K562 (cell line): Measurements from ENCODE around the gene MYMK. TPM values are rescaled to one million over a fixed set of nuclear protein-coding genes. Genes with fewer than 3 reads are reported as not detected.

Experiments used
- ARID1B ChIP-seq: fragments of 450-650 bp; IDR thresholded peaks from 2 replicates; pipeline ENCODE4 v1.6.1; 2016; ENCODE audit warnings: antibody characterized with exemption, mild to moderate bottlenecking, inconsistent platforms
- CCAR2 ChIP-seq: fragments of 200-400 bp; formaldehyde crosslinking; IDR thresholded peaks from 2 replicates; pipeline ENCODE4 v1.6.1; 2017; ENCODE audit warnings: mild to moderate bottlenecking, low read depth, low read length
- ETV6 ChIP-seq, 3 experiments: fragments of 150-350 bp in 1 of 3; sonication (generic) in 1 of 3; formaldehyde crosslinking in 1 of 3; IDR thresholded peaks; 2 replicates each; pipeline versions ENCODE4 v1.6.1 to v1.8.0; 2014 to 2022; ENCODE audit warnings: borderline replicate concordance in 2 of 3, low read depth in 2 of 3, antibody characterized with exemption in 1 of 3, low read length in 1 of 3, mild to moderate bottlenecking in 1 of 3, missing genetic modification reagents in 1 of 3
- EZH2 ChIP-seq: IDR thresholded peaks from 2 replicates; pipeline ENCODE4 v1.6.1; 2012; ENCODE audit warnings: low read depth, mild to moderate bottlenecking, inconsistent platforms, low read length, borderline replicate concordance
- FOXK1 ChIP-seq: sonication (generic); formaldehyde crosslinking; IDR thresholded peaks from 2 replicates; pipeline ENCODE4 v1.8.0; 2022; ENCODE audit warnings: missing genetic modification reagents, mild to moderate bottlenecking, borderline replicate concordance
- HDAC2 ChIP-seq: fragments of 450-650 bp; IDR thresholded peaks from 2 replicates; pipeline ENCODE4 v1.6.1; 2016; ENCODE audit warnings: mild to moderate bottlenecking
- ILF3 ChIP-seq: fragments of 450-650 bp; IDR thresholded peaks from 2 replicates; pipeline ENCODE4 v1.6.1; 2018; ENCODE audit warnings: antibody characterized with exemption, mild to moderate bottlenecking, moderate library complexity, borderline replicate concordance
- MAZ ChIP-seq, 2 experiments: fragments of 450-650 bp in 1 of 2; sonication (generic) in 1 of 2; formaldehyde crosslinking; IDR thresholded peaks in 1 of 2; conservative IDR thresholded peaks in 1 of 2; 2 replicates each; pipeline versions ENCODE4 v1.4.0 to v1.5.0; 2020; ENCODE audit warnings: mild to moderate bottlenecking in 1 of 2, missing genetic modification reagents in 1 of 2
- NFRKB ChIP-seq: fragments of 450-650 bp; IDR thresholded peaks from 2 replicates; pipeline ENCODE4 v1.6.1; 2016; ENCODE audit warnings: low read depth
- NR2C2 ChIP-seq, 2 experiments: fragments of 200-800 bp in 1 of 2; sonication (Bioruptor generic) in 1 of 2; sonication (generic) in 1 of 2; formaldehyde crosslinking in 1 of 2; IDR thresholded peaks; 2 replicates each; pipeline versions ENCODE4 v1.6.1 to v1.8.0; 2016 to 2022; ENCODE audit warnings: mild to moderate bottlenecking in 1 of 2, missing compliant biosample characterization in 1 of 2, missing genetic modification characterization in 1 of 2, missing genetic modification reagents in 1 of 2
- PTRF ChIP-seq: fragments of 450-650 bp; IDR thresholded peaks from 2 replicates; pipeline ENCODE4 v1.6.1; 2016; ENCODE audit warnings: mild to moderate bottlenecking, missing genetic modification characterization, missing compliant biosample characterization
- RBM17 ChIP-seq: fragments of 200-400 bp; formaldehyde crosslinking; IDR thresholded peaks from 2 replicates; pipeline ENCODE4 v1.6.1; 2017; ENCODE audit warnings: low read depth, mild to moderate bottlenecking, low read length, borderline replicate concordance
- SAFB2 ChIP-seq: fragments of 200-400 bp; formaldehyde crosslinking; IDR thresholded peaks from 2 replicates; pipeline ENCODE4 v1.6.1; 2018; ENCODE audit warnings: borderline replicate concordance, low read length, low read depth, moderate library complexity; ENCODE audit not compliant: severe bottlenecking
- SMARCE1 ChIP-seq: fragments of 450-650 bp; IDR thresholded peaks from 2 replicates; pipeline ENCODE4 v1.7.1; 2016; ENCODE audit warnings: mild to moderate bottlenecking
- ZNF696 ChIP-seq: fragments of 250-450 bp; sonication (Bioruptor Pico); conservative IDR thresholded peaks from 2 replicates; pipeline ENCODE4 v1.4.0; 2020; ENCODE audit warnings: mild to moderate bottlenecking, moderate library complexity
- polyA plus RNA-seq, 8 experiments: library from polyadenylated mRNA; depleted of rRNA in 4 of 8; stranded (reverse) in 5 of 8; unstranded in 3 of 8; fragments of >200 nt; fragmentation: Nextera tagmentation in 2 of 8; fragmentation: Illumina TruSeq in 1 of 8; extraction: Ambion mirVana in 2 of 8; extraction: Trizol in 1 of 8; gene quantifications; 2 replicates each; pipeline versions ENCODE4 v1.2.1 to v1.2.3, GENCODE V29; 2011 to 2014; ENCODE audit warnings: inconsistent platforms in 1 of 8, missing spikeins in 1 of 8
- total RNA-seq, 7 experiments: library from RNA; depleted of rRNA in 6 of 7; stranded (reverse); fragments of >200 nt in 6 of 7; fragmentation: Illumina TruSeq in 2 of 7; extraction: Trizol in 2 of 7; gene quantifications; 2 replicates each; pipeline versions ENCODE4 v1.2.1 to v1.2.3, GENCODE V29; 2011 to 2021; ENCODE audit warnings: low replicate concordance in 1 of 7
- TF ChIP-seq, protein P1 (sequence below): fragments of 450-650 bp; IDR thresholded peaks from 2 replicates; pipeline ENCODE4 v1.6.1; 2018; ENCODE audit warnings: mild to moderate bottlenecking, low read depth; ENCODE audit not compliant: partially characterized antibody
- TF ChIP-seq, protein P2 (sequence below): fragments of 450-650 bp; IDR thresholded peaks from 2 replicates; pipeline ENCODE4 v1.7.0; 2016; ENCODE audit warnings: borderline replicate concordance
- TF ChIP-seq, protein P3 (sequence below): sonication (generic); formaldehyde crosslinking; IDR thresholded peaks from 2 replicates; pipeline ENCODE4 v1.8.1; 2023; ENCODE audit warnings: mild to moderate bottlenecking, missing genetic modification reagents, moderate library complexity
- TF ChIP-seq, protein P4 (sequence below): sonication (generic); formaldehyde crosslinking; IDR thresholded peaks from 2 replicates; pipeline ENCODE4 v1.8.0; 2022; ENCODE audit warnings: mild to moderate bottlenecking, low read depth, missing genetic modification reagents

MYMK gene
- total and polyA plus RNA-seq, 9 of the 15 experiments (the other 6 are each of a cell fraction or from before 2014, with no cell fraction given), result not detected

DNA sequence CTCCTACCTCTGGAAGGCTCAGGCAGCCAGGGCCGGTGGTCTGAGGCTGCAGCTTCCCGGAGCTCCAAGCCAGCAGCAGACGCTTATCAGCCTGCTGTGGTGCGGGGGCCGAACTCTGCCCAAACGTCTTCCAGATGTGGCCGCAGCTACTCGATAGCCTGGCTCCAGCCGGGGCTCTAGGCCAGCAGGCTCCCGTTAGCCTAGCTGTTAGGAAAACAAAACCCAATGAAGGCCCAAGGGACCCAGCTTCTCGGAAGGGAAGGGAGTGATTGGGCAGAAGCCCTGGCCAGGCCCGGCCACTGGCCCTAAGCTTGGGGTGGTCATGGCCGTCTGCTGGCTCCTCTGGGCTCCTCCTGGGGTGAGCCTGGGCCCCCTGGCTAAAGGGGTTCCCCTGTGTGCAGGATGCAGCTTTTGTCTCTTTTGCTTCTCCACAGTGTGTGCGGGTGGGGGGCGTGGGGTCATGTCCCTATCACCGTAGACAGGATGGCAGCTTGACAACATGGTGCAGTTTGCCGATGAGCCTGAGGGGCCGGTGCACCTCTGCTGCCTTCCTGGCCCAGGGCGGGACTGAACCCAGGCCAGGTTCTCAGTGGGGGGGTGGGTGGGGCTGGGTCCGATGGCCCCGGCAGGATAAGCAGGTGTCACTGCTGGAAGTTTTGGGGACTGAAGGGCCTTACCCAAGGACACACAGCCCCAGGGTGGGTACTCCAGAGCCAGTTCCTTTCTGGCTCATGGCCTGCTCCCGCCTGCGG, 18.7 kb downstream of the MYMK start (continued):
- TF ChIP-seq PTRF (tag) (no peak), HDAC2 (no peak), ILF3 (no peak), ZNF696 (no peak), MAZ (CRISPR knock-in tag; conservative IDR thresholded peaks at IDR 0.05 in 1 of 2, IDR thresholded peaks at IDR 0.05 in 1 of 2) (0 out of 4 replicates have a peak, but pooled peaks have one; percentile 27 to 37), ETV6 (IDR thresholded peaks at IDR 0.05; ENCODE audit: borderline replicate concordance in 1 of 2, low read depth in 2 of 2, low read length in 1 of 2) (no peak), ETV6 (CRISPR knock-in tag; IDR thresholded peaks at IDR 0.05; ENCODE audit: borderline replicate concordance) (no peak), EZH2 (no peak), CCAR2 (no peak), NR2C2 (CRISPR knock-in tag; IDR thresholded peaks at IDR 0.05) (no peak), NR2C2 (tag; IDR thresholded peaks at IDR 0.05) (no peak), FOXK1 (CRISPR knock-in tag) (no peak), RBM17 (no peak), SAFB2 (no peak), SMARCE1 (peak; percentile 70), NFRKB (no peak), ARID1B (peak; percentile 85)
- TF ChIP-seq, protein P1, sequence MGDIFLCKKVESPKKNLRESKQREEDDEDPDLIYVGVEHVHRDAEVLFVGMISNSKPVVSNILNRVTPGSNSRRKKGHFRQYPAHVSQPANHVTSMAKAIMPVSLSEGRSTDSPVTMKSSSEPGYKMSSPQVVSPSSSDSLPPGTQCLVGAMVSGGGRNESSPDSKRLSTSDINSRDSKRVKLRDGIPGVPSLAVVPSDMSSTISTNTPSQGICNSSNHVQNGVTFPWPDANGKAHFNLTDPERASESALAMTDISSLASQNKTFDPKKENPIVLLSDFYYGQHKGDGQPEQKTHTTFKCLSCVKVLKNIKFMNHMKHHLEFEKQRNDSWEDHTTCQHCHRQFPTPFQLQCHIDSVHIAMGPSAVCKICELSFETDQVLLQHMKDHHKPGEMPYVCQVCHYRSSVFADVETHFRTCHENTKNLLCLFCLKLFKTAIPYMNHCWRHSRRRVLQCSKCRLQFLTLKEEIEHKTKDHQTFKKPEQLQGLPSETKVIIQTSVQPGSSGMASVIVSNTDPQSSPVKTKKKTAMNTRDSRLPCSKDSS, result no peak
- TF ChIP-seq, protein P2, sequence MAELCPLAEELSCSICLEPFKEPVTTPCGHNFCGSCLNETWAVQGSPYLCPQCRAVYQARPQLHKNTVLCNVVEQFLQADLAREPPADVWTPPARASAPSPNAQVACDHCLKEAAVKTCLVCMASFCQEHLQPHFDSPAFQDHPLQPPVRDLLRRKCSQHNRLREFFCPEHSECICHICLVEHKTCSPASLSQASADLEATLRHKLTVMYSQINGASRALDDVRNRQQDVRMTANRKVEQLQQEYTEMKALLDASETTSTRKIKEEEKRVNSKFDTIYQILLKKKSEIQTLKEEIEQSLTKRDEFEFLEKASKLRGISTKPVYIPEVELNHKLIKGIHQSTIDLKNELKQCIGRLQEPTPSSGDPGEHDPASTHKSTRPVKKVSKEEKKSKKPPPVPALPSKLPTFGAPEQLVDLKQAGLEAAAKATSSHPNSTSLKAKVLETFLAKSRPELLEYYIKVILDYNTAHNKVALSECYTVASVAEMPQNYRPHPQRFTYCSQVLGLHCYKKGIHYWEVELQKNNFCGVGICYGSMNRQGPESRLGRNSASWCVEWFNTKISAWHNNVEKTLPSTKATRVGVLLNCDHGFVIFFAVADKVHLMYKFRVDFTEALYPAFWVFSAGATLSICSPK, result no peak
- TF ChIP-seq, protein P3, sequence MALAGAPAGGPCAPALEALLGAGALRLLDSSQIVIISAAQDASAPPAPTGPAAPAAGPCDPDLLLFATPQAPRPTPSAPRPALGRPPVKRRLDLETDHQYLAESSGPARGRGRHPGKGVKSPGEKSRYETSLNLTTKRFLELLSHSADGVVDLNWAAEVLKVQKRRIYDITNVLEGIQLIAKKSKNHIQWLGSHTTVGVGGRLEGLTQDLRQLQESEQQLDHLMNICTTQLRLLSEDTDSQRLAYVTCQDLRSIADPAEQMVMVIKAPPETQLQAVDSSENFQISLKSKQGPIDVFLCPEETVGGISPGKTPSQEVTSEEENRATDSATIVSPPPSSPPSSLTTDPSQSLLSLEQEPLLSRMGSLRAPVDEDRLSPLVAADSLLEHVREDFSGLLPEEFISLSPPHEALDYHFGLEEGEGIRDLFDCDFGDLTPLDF, result no peak
- TF ChIP-seq, protein P4, sequence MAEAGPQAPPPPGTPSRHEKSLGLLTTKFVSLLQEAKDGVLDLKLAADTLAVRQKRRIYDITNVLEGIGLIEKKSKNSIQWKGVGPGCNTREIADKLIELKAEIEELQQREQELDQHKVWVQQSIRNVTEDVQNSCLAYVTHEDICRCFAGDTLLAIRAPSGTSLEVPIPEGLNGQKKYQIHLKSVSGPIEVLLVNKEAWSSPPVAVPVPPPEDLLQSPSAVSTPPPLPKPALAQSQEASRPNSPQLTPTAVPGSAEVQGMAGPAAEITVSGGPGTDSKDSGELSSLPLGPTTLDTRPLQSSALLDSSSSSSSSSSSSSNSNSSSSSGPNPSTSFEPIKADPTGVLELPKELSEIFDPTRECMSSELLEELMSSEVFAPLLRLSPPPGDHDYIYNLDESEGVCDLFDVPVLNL (CRISPR knock-in tag), result no peak
